Measurements from ENCODE around the gene FIG4.
"Not testable (repeated sequence)": the region's sequence is repeated elsewhere in the genome, so short reads cannot be mapped to it uniquely, and the experiment has no call there.

FIG4 gene

DNA sequence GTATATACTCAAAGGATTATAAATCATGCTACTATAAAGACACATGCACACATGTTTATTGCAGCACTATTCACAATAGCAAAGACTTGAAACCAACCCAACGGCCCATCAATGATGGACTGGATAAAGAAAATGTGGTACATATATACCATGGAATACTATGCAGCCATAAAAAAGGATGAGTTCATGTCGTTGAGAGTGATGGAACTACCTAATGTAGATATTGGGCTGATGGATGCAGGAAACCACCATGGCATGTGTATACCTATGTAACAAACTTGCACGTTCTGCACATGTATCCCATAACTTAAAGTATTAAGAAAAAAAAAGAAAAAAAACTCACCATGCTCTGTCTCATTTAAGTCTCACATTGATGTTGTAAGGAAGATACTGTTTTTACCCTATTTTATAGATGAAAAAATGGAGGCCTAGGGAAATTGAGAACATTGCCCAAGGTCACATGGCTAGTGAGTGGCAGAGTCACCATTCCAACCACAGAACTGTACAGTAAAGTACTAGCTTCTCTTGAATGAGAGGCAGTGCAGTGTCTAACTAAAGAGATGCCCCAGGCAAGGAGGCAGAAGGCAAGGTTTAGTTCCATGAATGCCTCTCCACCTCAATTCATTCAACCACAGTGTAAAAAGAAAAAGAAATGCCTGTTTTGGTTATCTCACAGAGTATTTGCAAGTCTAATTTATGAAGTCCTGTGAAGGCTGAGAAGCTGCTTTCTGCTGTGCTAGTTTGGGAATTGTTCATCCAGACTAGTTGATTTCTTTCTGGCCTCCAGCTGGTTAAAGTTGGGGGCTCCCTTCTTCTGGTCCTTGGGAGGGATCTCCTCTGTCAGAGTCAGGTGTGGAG is 68.2 kb downstream of the FIG4 start:
- H3K9ac ChIP-seq (ENCODE audit: low read depth, low read length) = no peak overlapping the region
- no peaks in the 10 kb centered on the region for H3K27me3 ChIP-seq (ENCODE audit: control insufficient read depth, insufficient read depth, low read length)
- no peaks in the 10 kb centered on the region; the same call in 1 of the 2 replicates for H3K36me3 ChIP-seq (ENCODE audit: control insufficient read depth, insufficient read depth, low read length)
- H3K9me3 ChIP-seq (ENCODE audit: control insufficient read depth, insufficient read depth, low read length) = no peaks in the 10 kb centered on the region
- no peaks in the 10 kb centered on the region for H3K4me1 ChIP-seq (ENCODE audit: control insufficient read depth, insufficient read depth, low read length)
- H3K27ac ChIP-seq (ENCODE audit: low read depth, low read length) = no peak overlapping the region
- no peak overlapping the region for H3K4me3 ChIP-seq (ENCODE audit: low read depth, low read length)

DNA sequence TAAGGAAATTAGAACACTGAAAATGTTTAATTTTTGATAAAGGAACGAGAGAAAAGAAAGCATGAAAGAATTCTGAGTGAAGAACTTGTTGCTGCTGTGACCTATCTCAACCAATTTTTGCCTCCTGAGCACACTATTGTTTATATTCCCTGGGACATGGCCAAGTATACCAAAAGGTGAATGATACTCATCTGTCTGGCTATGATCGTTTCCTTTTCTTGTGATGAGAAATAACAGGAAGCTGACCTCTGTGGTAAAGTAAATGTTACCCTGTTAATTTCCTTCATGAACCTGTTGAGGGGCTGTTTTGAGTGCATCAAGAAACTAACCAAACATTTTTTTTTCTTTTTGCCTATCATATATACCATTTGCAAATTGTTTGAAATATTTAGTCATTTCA is 69.1 kb downstream of the FIG4 start:
- H3K4me1 ChIP-seq (ENCODE audit: control insufficient read depth, insufficient read depth, low read length) = no peaks in the 10 kb centered on the region
- H3K4me3 ChIP-seq (ENCODE audit: low read depth, low read length) = no peak overlapping the region
- no peaks in the 10 kb centered on the region; the same call in 1 of the 2 replicates for H3K36me3 ChIP-seq (ENCODE audit: control insufficient read depth, insufficient read depth, low read length)
- H3K27me3 ChIP-seq (ENCODE audit: control insufficient read depth, insufficient read depth, low read length) = no peaks in the 10 kb centered on the region
- no peaks in the 10 kb centered on the region for H3K9me3 ChIP-seq (ENCODE audit: control insufficient read depth, insufficient read depth, low read length)
- no peak overlapping the region for H3K9ac ChIP-seq (ENCODE audit: low read depth, low read length)
- H3K27ac ChIP-seq (ENCODE audit: low read depth, low read length) = no peak overlapping the region

DNA sequence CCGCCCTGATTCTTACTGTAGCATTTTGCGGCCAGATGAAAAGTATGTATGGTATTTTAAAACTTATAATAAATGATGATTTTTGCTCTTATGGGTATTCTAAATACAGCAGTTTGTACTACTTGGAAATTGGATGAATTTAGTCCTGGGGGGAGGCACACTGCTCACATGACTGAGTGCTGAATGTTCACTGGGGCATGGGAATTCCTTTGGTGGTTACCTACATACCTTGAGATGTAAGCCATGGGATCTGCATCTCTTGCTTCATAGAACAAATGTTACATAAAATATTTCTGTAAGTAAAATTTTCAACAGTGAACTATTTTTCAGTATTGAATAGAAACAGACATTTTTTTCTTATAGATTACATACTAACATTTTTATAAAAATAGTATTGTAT is 71.1 kb downstream of the FIG4 start:
- H3K4me3 ChIP-seq (ENCODE audit: low read depth, low read length) = no peak overlapping the region
- H3K27ac ChIP-seq (ENCODE audit: low read depth, low read length) = no peak overlapping the region
- H3K27me3 ChIP-seq (ENCODE audit: control insufficient read depth, insufficient read depth, low read length) = no peaks in the 10 kb centered on the region
- no peaks in the 10 kb centered on the region for H3K9me3 ChIP-seq (ENCODE audit: control insufficient read depth, insufficient read depth, low read length)
- H3K36me3 ChIP-seq (ENCODE audit: control insufficient read depth, insufficient read depth, low read length) = peaks cover 10% of the 10 kb centered on the region
- no peaks in the 10 kb centered on the region for H3K4me1 ChIP-seq (ENCODE audit: control insufficient read depth, insufficient read depth, low read length)
- no peak overlapping the region for H3K9ac ChIP-seq (ENCODE audit: low read depth, low read length)

DNA sequence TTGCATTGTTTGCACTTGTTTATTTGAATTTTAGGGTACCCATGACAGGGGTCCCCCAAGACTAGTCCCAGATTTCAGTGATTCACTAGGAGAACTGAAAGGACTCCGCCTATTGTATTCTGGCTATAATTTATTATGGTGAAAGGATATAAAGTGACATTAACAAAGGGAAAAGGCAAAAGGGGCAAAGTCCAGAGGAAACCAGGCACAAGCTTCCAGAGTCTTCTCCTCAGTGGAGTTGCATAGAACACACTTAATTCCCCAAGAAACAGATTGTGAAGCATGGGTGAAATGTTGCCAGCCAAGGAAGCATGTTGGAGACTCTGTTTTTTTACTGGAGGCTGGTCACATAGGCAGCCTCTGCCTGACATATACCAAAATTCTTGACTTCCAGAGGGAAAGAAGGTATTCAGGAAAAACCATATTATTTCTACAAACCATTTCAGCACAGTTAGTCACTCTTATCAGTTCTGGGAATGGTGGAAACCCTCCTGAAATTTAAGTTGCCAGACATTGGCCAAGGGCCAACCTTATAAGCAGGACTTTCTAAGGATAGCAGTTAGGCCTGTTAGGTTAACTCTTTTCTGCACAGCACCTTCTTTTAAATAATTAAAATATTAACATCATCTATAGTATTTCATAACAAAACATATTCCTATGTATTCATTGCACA is 71.8 kb downstream of the FIG4 start:
- H3K9ac ChIP-seq (ENCODE audit: low read depth, low read length) = no peak overlapping the region
- H3K4me3 ChIP-seq (ENCODE audit: low read depth, low read length) = no peak overlapping the region
- peaks cover 14% of the 10 kb centered on the region for H3K36me3 ChIP-seq (ENCODE audit: control insufficient read depth, insufficient read depth, low read length)
- no peaks in the 10 kb centered on the region for H3K9me3 ChIP-seq (ENCODE audit: control insufficient read depth, insufficient read depth, low read length)
- no peak overlapping the region for H3K27ac ChIP-seq (ENCODE audit: low read depth, low read length)
- no peaks in the 10 kb centered on the region for H3K4me1 ChIP-seq (ENCODE audit: control insufficient read depth, insufficient read depth, low read length)
- no peaks in the 10 kb centered on the region for H3K27me3 ChIP-seq (ENCODE audit: control insufficient read depth, insufficient read depth, low read length)

DNA sequence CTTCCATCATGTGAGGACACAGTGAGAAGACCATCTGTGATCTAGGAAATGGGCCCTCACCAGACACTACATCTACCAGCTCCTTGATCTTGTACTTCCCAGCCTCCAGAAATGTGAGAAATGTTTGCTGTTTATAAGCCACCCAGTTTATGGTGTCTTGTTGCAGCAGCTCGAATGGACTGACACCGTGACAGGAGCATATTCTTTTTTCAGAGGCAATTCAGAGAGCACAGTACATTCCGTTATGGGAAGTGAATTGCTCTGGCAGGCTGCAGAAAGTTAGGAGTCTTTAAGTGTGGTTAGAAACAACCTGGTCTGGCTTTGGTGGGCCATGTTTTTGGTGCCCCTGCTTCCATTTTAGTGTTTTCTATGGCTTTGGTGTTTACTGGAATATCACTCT is 75.1 kb downstream of the FIG4 start:
- Histone ChIP-seq H3K9ac (ENCODE audit: low read depth, low read length) (no peak overlapping the region), H3K4me1 (ENCODE audit: control insufficient read depth, insufficient read depth, low read length) (no peaks in the 10 kb centered on the region), H3K27me3 (ENCODE audit: control insufficient read depth, insufficient read depth, low read length) (no peaks in the 10 kb centered on the region), H3K4me3 (ENCODE audit: low read depth, low read length) (no peak overlapping the region), H3K27ac (ENCODE audit: low read depth, low read length) (no peak overlapping the region), H3K9me3 (ENCODE audit: control insufficient read depth, insufficient read depth, low read length) (no peaks in the 10 kb centered on the region), H3K36me3 (ENCODE audit: control insufficient read depth, insufficient read depth, low read length) (peaks cover 19% of the 10 kb centered on the region)

DNA sequence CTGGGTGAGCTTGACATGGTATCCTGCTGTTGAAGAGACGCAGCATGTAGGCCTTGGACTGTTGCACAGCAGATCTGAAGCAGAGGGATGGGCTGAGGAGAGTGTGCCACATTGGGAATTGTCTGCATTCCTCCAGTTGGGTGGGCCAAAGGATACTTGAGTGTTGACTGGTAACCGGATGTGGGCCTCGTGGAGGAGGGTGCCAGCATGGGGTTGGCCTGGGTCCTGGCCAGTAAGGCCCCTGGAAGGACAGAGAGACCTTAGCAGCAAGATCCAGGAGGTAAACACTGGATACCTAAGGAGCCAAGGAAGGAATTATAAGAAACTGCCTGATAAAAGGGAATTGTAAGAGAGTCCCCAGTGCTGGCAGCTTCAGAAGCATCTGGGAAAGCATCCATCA is 76.9 kb downstream of the FIG4 start:
- Histone ChIP-seq H3K27ac (ENCODE audit: low read depth, low read length) (no peak overlapping the region), H3K27me3 (ENCODE audit: control insufficient read depth, insufficient read depth, low read length) (no peaks in the 10 kb centered on the region), H3K9ac (ENCODE audit: low read depth, low read length) (no peak overlapping the region), H3K4me3 (ENCODE audit: low read depth, low read length) (no peak overlapping the region), H3K36me3 (ENCODE audit: control insufficient read depth, insufficient read depth, low read length) (peaks cover 19% of the 10 kb centered on the region), H3K9me3 (ENCODE audit: control insufficient read depth, insufficient read depth, low read length) (no peaks in the 10 kb centered on the region), H3K4me1 (ENCODE audit: control insufficient read depth, insufficient read depth, low read length) (no peaks in the 10 kb centered on the region)

DNA sequence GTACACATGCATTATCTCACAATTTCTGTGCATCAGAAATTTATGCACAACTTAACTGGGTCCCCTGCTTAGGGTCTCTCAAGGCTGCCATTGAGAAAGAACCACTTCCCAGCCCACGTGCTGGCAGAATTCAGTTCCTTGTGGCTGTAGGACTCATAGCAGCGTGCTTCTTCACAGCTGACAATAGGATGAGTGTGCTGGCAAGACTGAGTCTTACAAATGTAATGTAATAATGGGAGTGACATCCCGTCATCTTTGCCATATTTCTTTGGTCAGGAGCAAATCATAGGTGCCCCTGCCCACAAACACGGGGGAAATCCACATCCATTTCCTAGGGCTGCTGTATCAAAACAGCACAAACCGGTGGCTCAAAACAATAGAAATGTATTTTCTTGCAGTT is 77.4 kb downstream of the FIG4 start:
- H3K36me3 ChIP-seq (ENCODE audit: control insufficient read depth, insufficient read depth, low read length) = peaks cover 19% of the 10 kb centered on the region
- H3K4me3 ChIP-seq (ENCODE audit: low read depth, low read length) = no peak overlapping the region
- H3K9me3 ChIP-seq (ENCODE audit: control insufficient read depth, insufficient read depth, low read length) = no peaks in the 10 kb centered on the region
- no peak overlapping the region for H3K9ac ChIP-seq (ENCODE audit: low read depth, low read length)
- no peaks in the 10 kb centered on the region for H3K4me1 ChIP-seq (ENCODE audit: control insufficient read depth, insufficient read depth, low read length)
- no peaks in the 10 kb centered on the region for H3K27me3 ChIP-seq (ENCODE audit: control insufficient read depth, insufficient read depth, low read length)
- no peak overlapping the region for H3K27ac ChIP-seq (ENCODE audit: low read depth, low read length)

DNA sequence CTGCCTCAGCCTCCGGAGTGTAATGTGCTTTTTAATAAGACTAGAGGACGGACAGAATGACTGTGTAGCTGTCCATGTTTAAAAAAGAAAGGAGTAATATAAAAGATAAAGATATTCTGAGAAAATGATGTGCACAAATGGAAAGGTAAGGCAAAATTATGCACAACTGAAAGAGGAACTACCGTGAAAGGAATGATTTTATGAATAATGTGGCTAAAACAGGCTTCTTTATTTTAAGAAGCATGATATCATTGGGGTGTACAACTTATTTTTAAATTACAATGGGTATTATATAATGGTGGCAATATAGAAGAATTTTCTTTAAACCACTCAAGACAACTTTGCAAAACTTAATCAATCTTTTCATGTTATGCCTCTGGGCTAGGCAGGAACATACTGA is 78.1 kb downstream of the FIG4 start:
- H3K9ac ChIP-seq (ENCODE audit: low read depth, low read length) = no peak overlapping the region
- H3K4me1 ChIP-seq (ENCODE audit: control insufficient read depth, insufficient read depth, low read length) = no peaks in the 10 kb centered on the region
- no peaks in the 10 kb centered on the region for H3K9me3 ChIP-seq (ENCODE audit: control insufficient read depth, insufficient read depth, low read length)
- H3K4me3 ChIP-seq (ENCODE audit: low read depth, low read length) = no peak overlapping the region
- no peaks in the 10 kb centered on the region for H3K27me3 ChIP-seq (ENCODE audit: control insufficient read depth, insufficient read depth, low read length)
- no peak overlapping the region for H3K27ac ChIP-seq (ENCODE audit: low read depth, low read length)
- peaks cover 19% of the 10 kb centered on the region for H3K36me3 ChIP-seq (ENCODE audit: control insufficient read depth, insufficient read depth, low read length)

DNA sequence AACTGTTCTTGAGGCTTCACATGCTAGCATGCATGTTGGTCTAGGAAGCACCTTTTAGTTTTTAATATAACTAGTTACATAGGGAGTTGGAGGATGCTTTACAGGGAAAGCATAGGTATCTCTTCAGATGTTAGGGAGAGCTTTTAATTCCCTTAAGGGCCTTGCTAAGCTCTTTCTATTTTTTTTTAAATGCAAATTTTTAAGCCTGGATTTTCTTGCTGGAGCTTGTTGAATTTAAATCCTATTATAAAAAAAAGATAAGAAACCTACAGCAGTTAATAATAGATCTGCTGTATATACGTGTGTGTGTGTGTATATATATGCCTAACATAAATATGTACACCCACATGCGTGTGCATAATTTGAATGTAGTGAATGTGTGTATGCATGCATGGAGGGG is 79.0 kb downstream of the FIG4 start:
- Histone ChIP-seq H3K4me3 (ENCODE audit: low read depth, low read length) (no peak overlapping the region), H3K9me3 (ENCODE audit: control insufficient read depth, insufficient read depth, low read length) (no peaks in the 10 kb centered on the region), H3K9ac (ENCODE audit: low read depth, low read length) (no peak overlapping the region), H3K36me3 (ENCODE audit: control insufficient read depth, insufficient read depth, low read length) (peaks cover 19% of the 10 kb centered on the region), H3K4me1 (ENCODE audit: control insufficient read depth, insufficient read depth, low read length) (no peaks in the 10 kb centered on the region), H3K27ac (ENCODE audit: low read depth, low read length) (no peak overlapping the region), H3K27me3 (ENCODE audit: control insufficient read depth, insufficient read depth, low read length) (no peaks in the 10 kb centered on the region)

DNA sequence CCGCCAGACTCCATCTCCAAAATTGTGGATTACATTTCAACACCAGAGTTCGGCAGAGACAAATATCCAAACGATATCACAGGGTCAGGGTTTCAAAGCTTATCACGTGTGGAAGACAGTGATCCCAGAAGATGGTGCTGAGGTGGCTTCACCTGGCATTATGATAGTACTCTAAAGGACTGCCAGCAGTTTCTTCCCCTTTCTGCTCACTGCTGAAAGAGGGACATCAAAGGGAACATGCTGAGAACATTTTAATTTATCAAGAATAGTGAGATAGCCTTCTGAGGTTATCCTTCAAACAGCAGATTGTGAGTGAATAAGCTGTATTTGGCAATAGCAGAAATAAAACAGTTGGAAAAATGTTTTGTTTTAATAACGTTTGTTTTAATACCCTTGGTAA is 79.7 kb downstream of the FIG4 start:
- Histone ChIP-seq H3K9ac (ENCODE audit: low read depth, low read length) (no peak overlapping the region), H3K4me3 (ENCODE audit: low read depth, low read length) (no peak overlapping the region), H3K9me3 (ENCODE audit: control insufficient read depth, insufficient read depth, low read length) (no peaks in the 10 kb centered on the region), H3K4me1 (ENCODE audit: control insufficient read depth, insufficient read depth, low read length) (no peaks in the 10 kb centered on the region), H3K27ac (ENCODE audit: low read depth, low read length) (no peak overlapping the region), H3K27me3 (ENCODE audit: control insufficient read depth, insufficient read depth, low read length) (no peaks in the 10 kb centered on the region), H3K36me3 (ENCODE audit: control insufficient read depth, insufficient read depth, low read length) (peaks cover 19% of the 10 kb centered on the region)

DNA sequence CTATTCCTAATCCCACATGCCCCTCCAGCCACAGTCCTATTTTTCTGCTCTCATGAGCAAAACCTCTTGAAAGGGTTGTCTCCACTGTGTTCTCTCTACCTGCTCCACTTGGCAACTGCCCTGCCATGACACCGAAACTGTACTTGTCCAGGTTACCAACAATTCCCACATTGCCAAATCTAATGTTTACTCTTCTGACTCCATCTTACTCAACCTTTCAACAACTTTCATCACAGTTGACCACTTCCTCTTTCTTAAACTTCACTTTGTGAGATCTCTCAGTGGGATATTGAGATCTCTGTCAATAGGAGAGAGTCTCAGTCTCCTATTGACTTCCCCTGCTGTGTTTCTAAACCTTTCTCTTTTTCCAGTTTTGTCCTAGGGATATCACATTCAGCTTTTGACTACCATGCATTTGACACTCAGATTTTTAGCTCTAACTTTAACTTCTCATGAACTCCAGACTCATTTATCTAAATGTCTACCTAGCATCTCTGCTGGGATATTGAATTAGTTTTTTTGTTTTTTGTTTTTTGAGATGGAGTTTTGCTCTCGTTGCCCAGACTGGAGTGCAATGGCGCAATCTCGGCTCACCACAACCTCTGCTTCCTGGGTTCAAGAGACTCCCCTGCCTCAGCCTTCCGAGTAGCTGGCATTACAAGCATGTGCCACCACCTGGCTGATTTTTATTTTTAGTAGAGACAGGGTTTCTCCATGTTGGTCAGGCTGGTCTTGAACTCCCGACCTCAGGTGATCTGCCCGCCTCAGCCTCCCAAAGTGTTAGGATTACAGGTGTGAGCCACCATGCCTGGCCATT is 81.1 kb downstream of the FIG4 start:
- not testable (repeated sequence) for H3K9ac ChIP-seq (ENCODE audit: low read depth, low read length); H3K4me3 ChIP-seq (ENCODE audit: low read depth, low read length); H3K9me3 ChIP-seq (ENCODE audit: control insufficient read depth, insufficient read depth, low read length); H3K27ac ChIP-seq (ENCODE audit: low read depth, low read length); H3K4me1 ChIP-seq (ENCODE audit: control insufficient read depth, insufficient read depth, low read length); H3K27me3 ChIP-seq (ENCODE audit: control insufficient read depth, insufficient read depth, low read length)
- peaks cover 10% of the 10 kb centered on the region for H3K36me3 ChIP-seq (ENCODE audit: control insufficient read depth, insufficient read depth, low read length)
